GM21737 (cell line): ENCODE data around the gene TAF4B.
"Not testable (repeated sequence)": the region's sequence is repeated elsewhere in the genome, so short reads cannot be mapped to it uniquely, and the experiment has no call there.

Experiments used
- ATAC-seq: cut with Tn5 transposase; IDR thresholded peaks from one replicate; pipeline ENCODE4 v1.9.1; 2021; ENCODE audit warnings: mild to moderate bottlenecking, moderate library complexity; ENCODE audit not compliant: unreplicated experiment

Gene TAF4B, protein sequence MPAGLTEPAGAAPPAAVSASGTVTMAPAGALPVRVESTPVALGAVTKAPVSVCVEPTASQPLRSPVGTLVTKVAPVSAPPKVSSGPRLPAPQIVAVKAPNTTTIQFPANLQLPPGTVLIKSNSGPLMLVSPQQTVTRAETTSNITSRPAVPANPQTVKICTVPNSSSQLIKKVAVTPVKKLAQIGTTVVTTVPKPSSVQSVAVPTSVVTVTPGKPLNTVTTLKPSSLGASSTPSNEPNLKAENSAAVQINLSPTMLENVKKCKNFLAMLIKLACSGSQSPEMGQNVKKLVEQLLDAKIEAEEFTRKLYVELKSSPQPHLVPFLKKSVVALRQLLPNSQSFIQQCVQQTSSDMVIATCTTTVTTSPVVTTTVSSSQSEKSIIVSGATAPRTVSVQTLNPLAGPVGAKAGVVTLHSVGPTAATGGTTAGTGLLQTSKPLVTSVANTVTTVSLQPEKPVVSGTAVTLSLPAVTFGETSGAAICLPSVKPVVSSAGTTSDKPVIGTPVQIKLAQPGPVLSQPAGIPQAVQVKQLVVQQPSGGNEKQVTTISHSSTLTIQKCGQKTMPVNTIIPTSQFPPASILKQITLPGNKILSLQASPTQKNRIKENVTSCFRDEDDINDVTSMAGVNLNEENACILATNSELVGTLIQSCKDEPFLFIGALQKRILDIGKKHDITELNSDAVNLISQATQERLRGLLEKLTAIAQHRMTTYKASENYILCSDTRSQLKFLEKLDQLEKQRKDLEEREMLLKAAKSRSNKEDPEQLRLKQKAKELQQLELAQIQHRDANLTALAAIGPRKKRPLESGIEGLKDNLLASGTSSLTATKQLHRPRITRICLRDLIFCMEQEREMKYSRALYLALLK

DNA sequence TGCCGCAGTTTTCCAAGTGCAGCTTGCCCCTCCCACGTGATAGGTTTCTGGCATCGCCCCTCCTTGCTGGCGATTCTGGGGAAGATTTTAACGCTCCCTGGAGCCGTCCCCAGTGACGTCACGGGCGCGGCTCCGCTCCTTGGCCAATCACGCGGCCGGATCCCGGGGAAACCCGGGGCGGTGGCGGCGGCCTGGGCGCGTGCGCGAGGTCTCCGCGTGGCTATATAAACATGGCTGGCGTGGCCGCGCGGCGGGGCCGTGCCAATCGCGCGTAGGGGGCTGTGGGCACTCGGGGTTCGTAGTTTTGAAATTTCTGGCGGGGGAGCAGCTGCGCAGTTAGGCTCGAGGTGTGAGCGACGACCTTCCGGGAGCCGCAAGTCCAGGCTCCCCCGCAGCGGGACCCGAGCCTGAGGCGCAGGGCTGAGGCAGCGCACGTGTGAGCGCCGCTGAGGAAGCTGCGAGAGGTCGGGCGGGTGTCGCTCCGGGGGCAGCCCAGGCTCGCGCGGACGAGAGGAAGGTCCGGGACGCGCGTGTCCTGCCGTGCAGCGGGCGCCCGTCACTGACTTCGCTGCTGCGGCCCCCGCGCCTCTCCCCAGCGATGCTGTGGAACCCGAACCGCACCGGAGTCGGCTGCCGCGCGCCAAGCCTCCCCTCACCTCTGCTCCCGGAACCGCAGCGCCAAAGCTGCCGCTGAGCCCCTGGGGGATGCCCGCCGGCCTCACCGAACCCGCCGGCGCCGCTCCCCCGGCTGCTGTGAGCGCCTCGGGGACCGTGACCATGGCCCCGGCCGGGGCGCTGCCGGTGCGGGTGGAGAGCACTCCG lies at the start of gene TAF4B:
Gene TAF4B, plus strand, starts transcription at position 217 of the 822 bp plus-strand sequence. Its CDS starts 489 bp downstream, at position 706.
- ATAC-seq: peak; percentile 84

DNA sequence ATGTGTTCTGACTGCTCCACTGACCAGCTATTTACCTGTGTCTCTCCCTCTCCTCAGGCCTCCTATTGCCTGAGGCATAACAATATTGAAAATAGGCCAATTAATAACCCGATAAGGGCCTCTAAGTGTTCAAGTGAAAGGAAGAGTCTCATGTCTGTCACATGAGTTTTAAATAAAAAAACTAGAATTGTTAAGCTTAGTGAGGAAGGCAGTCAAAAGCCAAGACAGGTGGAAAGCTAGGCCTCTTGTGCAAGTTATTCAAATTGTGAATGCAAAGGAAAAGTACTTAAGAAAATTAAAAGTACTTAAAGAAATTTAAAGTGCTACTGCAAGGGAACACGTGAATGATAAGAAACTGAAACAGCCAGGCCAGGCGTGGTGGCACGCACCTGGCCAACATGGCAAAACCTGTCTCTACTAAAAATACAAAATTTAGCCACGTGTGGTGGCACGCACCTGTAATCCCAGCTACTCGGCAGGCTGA lies 44.9 kb upstream of the TAF4B start:
- no peak for ATAC-seq

DNA sequence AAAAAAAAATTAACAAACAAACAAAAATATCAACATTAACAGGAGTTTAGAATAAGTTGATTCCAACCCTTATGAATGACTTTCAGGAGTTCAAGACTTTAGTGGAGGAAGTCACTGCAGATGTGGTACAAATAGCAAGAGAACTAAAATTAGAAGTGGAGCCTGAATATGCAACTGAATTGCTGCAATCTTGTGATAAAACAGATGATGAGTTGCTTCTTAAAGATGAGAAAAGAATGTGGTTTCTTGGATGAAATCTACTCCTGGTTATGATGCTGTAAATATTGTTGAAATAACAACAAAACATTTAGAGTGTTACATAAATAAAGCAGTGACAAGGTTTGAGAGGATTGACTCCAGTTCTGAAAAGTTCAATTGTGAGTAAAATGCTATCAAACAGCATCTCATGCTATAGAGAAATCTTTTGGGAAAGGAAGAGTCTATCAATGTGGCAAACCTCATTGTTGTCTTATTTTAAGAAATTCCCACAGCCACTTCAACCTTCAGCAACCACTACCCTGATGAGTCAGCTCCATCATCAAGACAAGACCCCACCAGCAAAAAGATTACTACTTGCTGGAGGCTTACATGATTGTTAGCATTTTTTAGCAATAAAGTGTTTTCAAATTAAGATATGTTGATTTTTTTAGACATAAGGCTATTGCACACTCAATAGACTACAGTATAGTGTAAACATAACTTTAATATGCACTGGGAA lies 42.7 kb upstream of the TAF4B start:
- ATAC-seq: no peak

DNA sequence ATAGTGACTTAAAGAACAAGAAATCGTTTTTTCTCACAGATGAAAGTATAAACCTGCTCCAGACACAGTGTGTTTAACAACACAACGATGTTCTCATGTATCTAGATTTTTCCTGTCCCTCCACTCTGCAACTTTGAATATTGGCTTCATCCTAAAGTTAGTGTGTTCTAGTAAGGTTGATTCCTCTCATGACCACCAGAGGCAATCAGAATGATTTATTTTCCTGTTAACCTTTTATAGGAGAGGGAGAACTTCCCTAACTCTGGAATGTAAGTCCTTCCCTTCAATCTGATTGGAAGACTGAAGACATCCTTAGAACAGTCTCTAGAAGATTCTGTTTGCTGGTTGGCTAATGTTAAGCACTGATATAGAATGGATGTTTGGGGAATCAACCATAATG lies 41.0 kb upstream of the TAF4B start:
- ATAC-seq: no peak

DNA sequence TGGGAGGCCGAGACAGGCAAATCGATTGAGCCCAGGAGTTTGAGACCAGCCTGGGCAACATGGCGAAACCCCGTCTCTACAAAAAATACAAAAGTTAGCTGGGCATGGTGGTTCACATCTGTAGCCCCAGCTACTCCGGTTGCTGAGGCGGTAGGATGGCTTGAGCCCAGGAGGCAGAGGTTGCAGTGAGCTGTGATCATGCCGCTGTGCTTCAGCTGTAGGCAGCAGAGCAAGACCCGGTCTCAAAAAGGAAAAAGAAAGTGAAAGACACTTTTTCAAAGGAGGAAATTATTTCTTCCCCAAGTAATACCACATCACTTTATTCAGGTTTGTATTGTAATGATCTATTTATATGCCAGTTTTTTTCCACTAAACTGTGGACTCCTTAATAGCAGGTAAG lies 35.7 kb upstream of the TAF4B start:
- peak; percentile 84 for ATAC-seq

DNA sequence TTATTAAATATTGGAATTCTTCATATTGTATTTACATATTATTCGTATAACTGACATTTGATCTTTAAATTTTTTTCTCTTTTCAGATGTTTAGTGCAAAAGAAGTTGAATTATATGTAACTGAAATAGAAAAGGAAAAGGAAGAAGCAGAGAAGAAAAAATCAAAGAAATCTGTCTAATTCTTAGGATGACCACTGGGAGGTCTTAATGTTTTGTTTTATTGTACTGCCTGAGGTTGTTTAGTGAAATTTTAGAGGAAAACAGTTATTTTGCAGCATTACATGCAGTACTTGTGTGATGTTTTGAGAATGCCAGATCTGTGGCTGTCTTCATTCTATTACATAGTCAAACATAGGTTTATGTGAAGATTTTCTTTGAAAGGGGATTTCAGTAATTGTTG lies 34.0 kb upstream of the TAF4B start:
- ATAC-seq: no peak

DNA sequence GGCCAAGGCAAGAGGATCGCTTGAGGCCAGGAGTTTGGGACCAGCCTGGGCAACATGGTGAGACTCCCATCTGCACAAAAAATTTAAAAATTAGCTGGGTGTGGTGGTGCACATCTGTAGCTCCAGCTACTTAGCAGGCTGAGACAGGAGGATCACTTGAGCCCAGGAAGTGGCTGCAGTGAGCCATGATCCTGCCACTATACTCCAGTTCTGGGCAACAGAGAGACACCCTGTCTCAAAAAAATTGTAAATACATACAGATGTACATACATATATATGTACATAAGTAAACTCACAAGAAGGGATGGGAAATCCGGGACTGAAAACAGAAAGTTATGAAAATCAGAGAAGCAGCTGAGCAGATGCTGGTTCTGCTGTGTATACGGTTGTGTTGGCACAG lies 29.6 kb upstream of the TAF4B start:
- ATAC-seq: no peak

DNA sequence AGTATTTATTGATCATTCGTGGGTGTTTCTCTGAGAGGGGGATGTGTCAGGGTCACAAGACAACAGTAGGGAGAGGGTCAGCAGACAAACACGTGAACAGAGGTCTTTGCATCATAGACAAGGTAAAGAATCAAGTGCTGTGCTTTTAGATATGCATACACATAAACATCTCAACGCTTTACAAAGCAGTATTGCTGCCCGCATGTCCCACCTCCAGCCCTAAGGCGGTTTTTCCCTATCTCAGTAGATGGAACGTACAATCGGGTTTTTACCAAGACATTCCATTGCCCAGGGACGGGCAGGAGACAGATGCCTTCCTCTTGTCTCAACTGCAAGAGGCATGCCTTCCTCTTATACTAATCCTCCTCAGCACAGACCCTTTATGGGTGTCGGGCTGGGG lies 24.2 kb upstream of the TAF4B start:
- not testable (repeated sequence) for ATAC-seq

DNA sequence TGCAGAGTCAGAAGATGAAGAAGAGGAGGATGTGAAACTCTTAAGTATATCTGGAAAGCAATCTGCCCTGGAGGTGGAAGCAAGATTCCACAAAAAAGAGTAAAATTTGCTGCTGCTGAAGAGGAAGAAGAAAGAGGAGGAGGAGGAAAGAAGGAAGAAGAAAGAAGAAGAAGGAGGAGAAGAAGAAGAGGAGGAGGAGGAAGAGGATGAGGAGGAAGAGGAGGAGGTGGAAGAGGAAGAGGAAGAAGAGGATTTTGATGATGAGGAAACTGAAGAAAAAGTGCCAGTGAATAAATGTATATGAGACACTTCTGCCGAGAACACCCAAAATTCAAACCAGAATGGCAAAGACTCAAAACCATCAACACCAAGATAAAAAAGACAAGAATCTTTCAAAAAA lies 20.9 kb upstream of the TAF4B start:
- no peak for ATAC-seq

DNA sequence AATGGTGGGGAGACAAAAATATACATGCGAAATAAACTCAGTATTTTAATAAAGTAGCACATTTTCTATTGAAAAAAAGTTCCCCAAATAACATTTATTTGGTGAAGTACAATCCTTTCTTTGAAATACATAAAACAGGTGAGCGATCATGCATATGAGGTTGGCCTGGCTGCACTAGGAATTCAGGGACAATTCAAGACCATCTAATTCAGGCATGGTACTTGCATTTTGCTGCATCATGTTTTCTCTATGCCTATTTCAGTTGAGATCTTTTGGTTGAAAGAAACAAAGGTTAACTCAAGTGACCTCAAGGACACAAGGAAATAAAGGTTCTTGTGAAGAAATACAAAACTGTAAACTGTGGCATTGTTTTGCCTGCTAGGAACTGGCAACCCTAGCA lies 19.8 kb upstream of the TAF4B start:
- no peak for ATAC-seq

DNA sequence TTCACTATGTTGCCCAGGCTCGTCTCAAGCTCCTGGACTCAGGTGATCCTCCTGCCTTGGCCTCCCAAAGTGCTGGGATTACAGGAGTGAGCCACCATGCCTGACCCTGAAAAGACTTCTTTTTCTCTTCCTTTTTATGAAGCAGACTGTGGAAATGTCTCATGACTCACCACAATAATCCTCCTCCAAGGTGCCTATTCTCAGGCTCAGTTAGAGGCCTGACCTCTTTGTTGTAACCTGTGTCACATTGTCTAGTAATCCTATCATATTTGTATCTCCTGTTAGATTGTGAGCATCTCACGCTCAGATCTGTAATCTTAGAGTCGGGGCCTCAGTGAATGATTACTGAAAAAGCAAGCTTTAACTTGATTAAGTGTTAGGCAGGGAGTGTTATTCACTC lies 18.3 kb upstream of the TAF4B start:
- no peak for ATAC-seq

DNA sequence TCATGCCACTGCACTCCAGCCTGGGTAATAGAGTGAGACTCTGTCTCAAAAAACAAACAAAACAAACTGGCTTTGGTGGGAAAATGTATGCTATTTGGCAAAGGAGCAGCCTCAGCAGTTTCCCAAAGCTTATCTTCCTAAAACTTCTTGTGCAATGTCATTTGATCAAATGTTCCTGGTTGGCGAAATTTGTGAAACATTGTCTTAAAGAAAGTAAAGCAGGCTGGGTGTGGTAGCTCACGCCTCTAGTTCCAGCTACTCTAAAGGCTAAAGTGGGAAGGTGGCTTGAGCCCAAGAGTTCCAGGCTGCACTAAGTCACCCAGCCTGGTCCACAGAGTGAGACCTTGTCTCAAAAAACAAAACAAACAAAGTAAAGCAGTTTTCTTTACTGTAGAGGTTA lies 17.3 kb upstream of the TAF4B start:
- no peak for ATAC-seq

DNA sequence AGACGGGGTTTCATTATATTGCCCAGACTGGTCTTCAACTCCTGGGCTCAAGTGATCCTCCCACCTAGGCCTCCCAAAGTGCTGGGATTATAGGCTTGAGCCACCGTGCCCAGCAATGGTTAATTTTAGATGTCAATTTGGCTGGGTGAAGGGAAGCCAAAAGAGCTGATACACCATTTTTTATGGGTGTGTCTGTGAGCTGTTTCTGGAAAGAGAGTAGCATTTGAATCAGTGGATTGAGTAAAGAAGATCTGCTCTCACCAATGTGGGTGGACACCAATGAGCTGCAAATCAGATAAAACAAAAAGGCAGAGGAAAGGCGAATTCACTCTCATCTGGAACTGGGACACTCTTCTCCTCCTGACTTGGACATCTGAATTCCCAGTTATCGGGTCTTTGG lies 16.1 kb upstream of the TAF4B start:
- no peak for ATAC-seq

DNA sequence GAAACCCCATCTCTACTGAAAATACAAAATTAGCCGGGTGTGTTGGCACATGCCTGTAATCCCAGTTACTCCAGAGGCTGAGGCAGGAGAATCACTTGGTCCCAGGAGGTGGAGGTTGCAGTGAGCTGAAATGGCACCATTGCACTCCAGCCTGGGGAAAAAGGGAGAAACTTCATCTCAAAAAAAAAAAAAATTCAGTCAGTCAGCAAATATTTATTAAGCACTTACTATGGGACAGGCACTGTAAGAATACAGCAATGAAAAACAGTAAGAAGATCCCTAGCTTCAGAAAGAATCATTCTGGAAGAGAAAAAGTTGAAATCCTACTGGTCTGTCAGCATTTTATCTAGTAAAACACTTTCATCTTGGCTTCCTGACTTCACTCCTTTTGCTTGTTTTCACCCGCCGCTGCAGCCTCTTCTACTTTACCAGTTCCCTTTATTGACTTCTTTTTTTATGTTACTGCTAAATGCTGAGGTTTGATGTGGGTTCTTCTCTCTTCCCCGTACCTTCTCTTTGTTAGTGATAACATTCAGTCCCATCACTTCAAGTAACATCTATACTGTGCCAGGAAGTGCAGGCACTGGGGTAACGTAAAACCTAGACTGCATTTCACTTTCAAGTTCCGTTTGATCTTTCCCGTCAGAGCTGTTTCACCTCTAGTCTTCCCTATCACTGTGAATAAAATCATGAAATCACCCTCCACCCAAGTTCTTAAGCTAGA lies 10.8 kb upstream of the TAF4B start:
- ATAC-seq: peak; percentile 96

DNA sequence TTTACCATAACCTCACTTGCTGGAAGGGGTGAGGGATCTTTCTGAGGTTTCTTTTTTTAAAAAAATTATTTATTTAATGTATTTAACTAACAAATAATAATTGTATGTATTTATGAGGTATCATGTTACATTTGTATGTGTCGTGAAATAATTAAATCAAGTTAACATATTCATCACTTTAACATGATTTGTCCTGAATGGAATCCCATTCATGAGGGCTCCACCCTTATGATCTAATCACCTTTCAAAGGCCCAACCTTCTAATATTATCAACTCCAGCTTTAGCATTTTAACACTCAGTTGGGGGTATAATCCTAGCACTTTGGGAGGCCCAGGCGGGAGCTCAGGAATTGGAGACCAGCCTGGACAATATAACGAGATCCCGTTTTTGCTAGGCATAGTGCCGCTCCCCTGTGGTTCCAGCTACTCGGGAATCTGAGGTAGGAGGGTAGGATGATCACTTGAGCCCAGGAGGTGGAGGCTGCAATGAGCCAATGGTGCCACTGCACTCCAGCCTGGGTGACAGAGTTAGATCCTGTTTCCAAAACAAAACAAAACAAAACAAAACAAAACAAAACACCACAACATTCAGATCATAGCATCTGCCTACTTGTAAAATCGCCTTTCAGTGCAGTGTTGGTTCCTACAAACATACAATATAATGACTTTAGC lies 1.1 kb upstream of the TAF4B start:
- ATAC-seq: no peak

DNA sequence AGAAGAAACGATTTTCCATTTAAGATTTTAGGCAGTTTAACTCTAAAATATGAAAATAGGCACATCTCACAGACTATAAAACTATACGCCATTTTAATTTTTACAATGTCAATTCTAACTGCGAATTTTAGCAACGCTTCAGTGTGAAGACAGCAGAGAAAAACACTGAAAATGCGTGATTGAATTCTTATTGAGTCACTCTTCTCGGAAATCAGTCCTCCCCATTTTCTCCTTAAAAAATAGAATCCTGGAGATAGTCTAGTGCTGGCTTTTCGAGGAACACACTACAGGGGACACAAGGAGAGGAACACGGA lies 373 bp upstream of the TAF4B start:
- ATAC-seq: no peak

DNA sequence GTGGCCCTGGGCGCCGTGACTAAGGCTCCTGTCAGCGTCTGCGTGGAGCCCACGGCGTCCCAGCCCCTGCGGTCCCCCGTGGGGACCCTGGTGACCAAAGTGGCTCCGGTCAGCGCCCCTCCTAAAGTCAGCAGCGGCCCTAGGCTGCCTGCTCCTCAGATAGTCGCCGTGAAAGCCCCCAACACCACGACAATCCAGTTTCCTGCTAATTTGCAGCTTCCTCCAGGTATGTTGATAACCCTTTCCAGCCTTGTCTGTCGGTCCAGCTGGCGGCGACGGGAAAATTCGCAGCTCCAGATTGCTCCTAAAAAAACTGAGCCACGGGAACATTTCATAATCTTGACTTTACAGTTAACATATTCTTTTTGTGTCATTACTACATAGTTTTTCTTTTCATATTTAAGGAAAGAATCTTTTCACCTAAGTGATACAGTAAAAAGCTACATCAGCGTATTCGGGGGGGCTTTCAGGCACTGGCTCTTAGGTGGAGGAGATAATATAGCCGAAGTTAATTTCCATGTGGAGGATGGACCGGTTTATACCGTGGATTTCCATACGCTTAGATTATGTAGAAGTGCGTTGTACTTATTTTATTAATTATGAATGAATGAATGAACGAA lies 916 bp downstream of the TAF4B start:
- ATAC-seq: peak; percentile 16

DNA sequence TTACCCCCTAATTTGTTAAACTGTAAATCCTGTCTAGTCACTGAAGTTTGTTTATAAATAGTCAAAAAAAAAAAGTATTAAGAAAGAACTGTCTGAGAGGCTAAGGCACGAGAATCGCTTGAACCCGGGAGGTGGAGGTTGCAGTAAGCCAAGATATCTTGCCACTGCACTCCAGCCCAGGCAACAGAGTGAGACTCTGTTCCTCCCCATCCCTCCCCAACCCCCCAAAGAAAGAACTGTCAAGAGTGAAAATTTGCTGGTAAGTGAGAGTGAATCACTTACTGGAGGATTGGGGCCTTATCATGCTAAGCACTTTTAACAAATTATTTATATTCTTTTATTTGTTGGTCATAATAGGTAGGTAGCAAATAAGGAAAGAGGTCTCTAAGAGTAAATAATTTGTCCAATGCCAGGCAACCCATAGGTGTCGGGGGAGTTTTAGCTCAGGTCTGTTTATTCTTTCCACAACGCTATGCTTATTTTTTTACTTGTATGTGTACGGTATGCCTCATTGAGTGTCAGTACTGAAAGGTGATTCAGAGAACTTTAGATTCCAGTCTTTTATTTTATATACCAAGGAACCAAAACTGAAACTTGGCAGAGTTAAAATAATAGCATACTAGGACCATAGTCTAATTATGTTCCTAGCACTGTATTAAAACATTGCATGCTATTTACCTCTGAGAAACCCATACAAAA lies 2.5 kb downstream of the TAF4B start:
- ATAC-seq: no peak
